ENCODE results near the gene CCDC107.

CCDC107 gene

GRCh38 chr9:35684921-35685320 lies 26.8 kb downstream of the CCDC107 start:
- H3K36me3 ChIP-seq (ENCODE audit: insufficient read depth, low read length), result peaks cover 40% of the 10 kb centered on the region; the same call in 1 of the 2 replicates
- H3K27ac ChIP-seq (ENCODE audit: low read depth, low read length), result no peak overlapping the region

GRCh38 chr9:35685506-35685905 lies 27.4 kb downstream of the CCDC107 start:
- no peak overlapping the region for H3K27ac ChIP-seq (ENCODE audit: low read depth, low read length)
- no peak overlapping the region; the same call in 1 of the 2 replicates for H3K4me3 ChIP-seq (ENCODE audit: low read depth, low read length)
- no peak overlapping the region for H2AFZ ChIP-seq (ENCODE audit: low read length, unreplicated experiment)
- peaks cover 57% of the 10 kb centered on the region for H3K4me1 ChIP-seq (ENCODE audit: control insufficient read depth, insufficient read depth, low read length, unreplicated experiment)
- H3K36me3 ChIP-seq (ENCODE audit: insufficient read depth, low read length), result peaks cover 40% of the 10 kb centered on the region; the same call in 1 of the 2 replicates
- no peaks in the 10 kb centered on the region for H3K27me3 ChIP-seq (ENCODE audit: insufficient read depth, low read length)
- H3K79me2 ChIP-seq (ENCODE audit: control insufficient read depth, insufficient read depth, low read length, unreplicated experiment), result peaks cover 51% of the 10 kb centered on the region

More at GRCh38 chr9:35684921-35685320, 26.8 kb downstream of the CCDC107 start:
- Histone ChIP-seq H3K4me3 (ENCODE audit: low read depth, low read length) (no peak overlapping the region), H3K27me3 (ENCODE audit: insufficient read depth, low read length) (no peaks in the 10 kb centered on the region), H2AFZ (ENCODE audit: low read length, unreplicated experiment) (no peak overlapping the region), H3K4me1 (ENCODE audit: control insufficient read depth, insufficient read depth, low read length, unreplicated experiment) (peaks cover 57% of the 10 kb centered on the region), H3K79me2 (ENCODE audit: control insufficient read depth, insufficient read depth, low read length, unreplicated experiment) (peaks cover 51% of the 10 kb centered on the region)

- peaks cover 54% of the 10 kb centered on the region for H3K4me1 ChIP-seq (ENCODE audit: control insufficient read depth, insufficient read depth, low read length, unreplicated experiment)
- H3K4me3 ChIP-seq (ENCODE audit: low read depth, low read length), result peak overlapping the region; percentile 98
- H3K27ac ChIP-seq (ENCODE audit: low read depth, low read length), result 0 out of 2 replicates have a peak overlapping the region, but pooled peaks have one; percentile 14
- no peak overlapping the region for H2AFZ ChIP-seq (ENCODE audit: low read length, unreplicated experiment)
- H3K27me3 ChIP-seq (ENCODE audit: insufficient read depth, low read length), result no peaks in the 10 kb centered on the region
- H3K79me2 ChIP-seq (ENCODE audit: control insufficient read depth, insufficient read depth, low read length, unreplicated experiment), result peaks cover 51% of the 10 kb centered on the region
- peaks cover 40% of the 10 kb centered on the region; the same call in 1 of the 2 replicates for H3K36me3 ChIP-seq (ENCODE audit: insufficient read depth, low read length)
Measured at GRCh38 chr9:35686222-35687203, 28.4 kb downstream of the CCDC107 start.

- H3K27ac ChIP-seq (ENCODE audit: low read depth, low read length), result 0 out of 2 replicates have a peak overlapping the region, but pooled peaks have one; percentile 91
- peak overlapping the region; percentile 98 for H3K4me3 ChIP-seq (ENCODE audit: low read depth, low read length)
- H3K4me1 ChIP-seq (ENCODE audit: control insufficient read depth, insufficient read depth, low read length, unreplicated experiment), result peaks cover 48% of the 10 kb centered on the region
Measured at GRCh38 chr9:35687306-35687705, 29.2 kb downstream of the CCDC107 start.

GRCh38 chr9:35687972-35688557 lies 30.0 kb downstream of the CCDC107 start:
- Histone ChIP-seq H3K4me1 (ENCODE audit: control insufficient read depth, insufficient read depth, low read length, unreplicated experiment) (peaks cover 41% of the 10 kb centered on the region), H3K36me3 (ENCODE audit: insufficient read depth, low read length) (peaks cover 36% of the 10 kb centered on the region; the same call in 1 of the 2 replicates), H3K4me3 (ENCODE audit: low read depth, low read length) (peak overlapping the region; percentile 98), H2AFZ (ENCODE audit: low read length, unreplicated experiment) (no peak overlapping the region), H3K27me3 (ENCODE audit: insufficient read depth, low read length) (no peaks in the 10 kb centered on the region), H3K79me2 (ENCODE audit: control insufficient read depth, insufficient read depth, low read length, unreplicated experiment) (peaks cover 51% of the 10 kb centered on the region), H3K27ac (ENCODE audit: low read depth, low read length) (peak overlapping the region; percentile 91; the same call in 1 of the 2 replicates)

More at GRCh38 chr9:35687306-35687705, 29.2 kb downstream of the CCDC107 start:
- H2AFZ ChIP-seq (ENCODE audit: low read length, unreplicated experiment), result no peak overlapping the region
- peaks cover 51% of the 10 kb centered on the region for H3K79me2 ChIP-seq (ENCODE audit: control insufficient read depth, insufficient read depth, low read length, unreplicated experiment)
- H3K36me3 ChIP-seq (ENCODE audit: insufficient read depth, low read length), result peaks cover 40% of the 10 kb centered on the region; the same call in 1 of the 2 replicates
- no peaks in the 10 kb centered on the region for H3K27me3 ChIP-seq (ENCODE audit: insufficient read depth, low read length)

GRCh38 chr9:35688558-35689541 lies 30.8 kb downstream of the CCDC107 start:
- H2AFZ ChIP-seq (ENCODE audit: low read length, unreplicated experiment), result no peak overlapping the region
- H3K79me2 ChIP-seq (ENCODE audit: control insufficient read depth, insufficient read depth, low read length, unreplicated experiment), result peaks cover 51% of the 10 kb centered on the region
- H3K27me3 ChIP-seq (ENCODE audit: insufficient read depth, low read length), result no peaks in the 10 kb centered on the region
- peaks cover 37% of the 10 kb centered on the region for H3K4me1 ChIP-seq (ENCODE audit: control insufficient read depth, insufficient read depth, low read length, unreplicated experiment)
- peaks cover 36% of the 10 kb centered on the region; the same call in 1 of the 2 replicates for H3K36me3 ChIP-seq (ENCODE audit: insufficient read depth, low read length)
- peak overlapping the region; percentile 98 for H3K4me3 ChIP-seq (ENCODE audit: low read depth, low read length)
- peak overlapping the region; percentile 91 for H3K27ac ChIP-seq (ENCODE audit: low read depth, low read length)

GRCh38 chr9:35689542-35690293 lies 31.6 kb downstream of the CCDC107 start, which contains the start of gene TPM2:
TSS of gene TPM2 (minus strand) at chr9:35689925. CDS start at chr9:35689817, 108 bp downstream.
- Histone ChIP-seq H3K4me3 (ENCODE audit: low read depth, low read length) (peak within 1 kb of the TSS; percentile 98), H2AFZ (ENCODE audit: low read length, unreplicated experiment) (peak within 1 kb of the TSS; percentile 71), H3K36me3 (ENCODE audit: insufficient read depth, low read length) (peaks cover 27% of the 10 kb centered on the region; the same call in 1 of the 2 replicates), H3K27me3 (ENCODE audit: insufficient read depth, low read length) (no peaks in the 10 kb centered on the region), H3K4me1 (ENCODE audit: control insufficient read depth, insufficient read depth, low read length, unreplicated experiment) (peaks cover 37% of the 10 kb centered on the region), H3K27ac (ENCODE audit: low read depth, low read length) (peak within 1 kb of the TSS; percentile 91), H3K79me2 (ENCODE audit: control insufficient read depth, insufficient read depth, low read length, unreplicated experiment) (peaks cover 48% of the 10 kb centered on the region)

- Histone ChIP-seq H3K36me3 (ENCODE audit: insufficient read depth, low read length) (peaks cover 22% of the 10 kb centered on the region; the same call in 1 of the 2 replicates), H3K79me2 (ENCODE audit: control insufficient read depth, insufficient read depth, low read length, unreplicated experiment) (peaks cover 46% of the 10 kb centered on the region), H3K4me1 (ENCODE audit: control insufficient read depth, insufficient read depth, low read length, unreplicated experiment) (peaks cover 34% of the 10 kb centered on the region), H2AFZ (ENCODE audit: low read length, unreplicated experiment) (no peak overlapping the region), H3K27ac (ENCODE audit: low read depth, low read length) (peak overlapping the region; percentile 91), H3K4me3 (ENCODE audit: low read depth, low read length) (peak overlapping the region; percentile 98), H3K27me3 (ENCODE audit: insufficient read depth, low read length) (no peaks in the 10 kb centered on the region)
Measured at GRCh38 chr9:35690294-35690613, 32.2 kb downstream of the CCDC107 start.

GRCh38 chr9:35690614-35691333 lies 32.7 kb downstream of the CCDC107 start:
- H3K79me2 ChIP-seq (ENCODE audit: control insufficient read depth, insufficient read depth, low read length, unreplicated experiment), result peaks cover 41% of the 10 kb centered on the region
- H3K4me3 ChIP-seq (ENCODE audit: low read depth, low read length), result peak overlapping the region; percentile 98
- H2AFZ ChIP-seq (ENCODE audit: low read length, unreplicated experiment), result peak overlapping the region; percentile 71
- H3K27ac ChIP-seq (ENCODE audit: low read depth, low read length), result peak overlapping the region; percentile 91
- no peaks in the 10 kb centered on the region for H3K27me3 ChIP-seq (ENCODE audit: insufficient read depth, low read length)
- peaks cover 18% of the 10 kb centered on the region; the same call in 1 of the 2 replicates for H3K36me3 ChIP-seq (ENCODE audit: insufficient read depth, low read length)
- peaks cover 29% of the 10 kb centered on the region for H3K4me1 ChIP-seq (ENCODE audit: control insufficient read depth, insufficient read depth, low read length, unreplicated experiment)

Measured in ACC112 (cell line).